IMR-90 (cell line): Measurements from ENCODE around the gene MCF2L. TPM values are rescaled to one million over a fixed set of nuclear protein-coding genes. Genes with fewer than 3 reads are reported as not detected.
A peak's percentile ranks its signal among the peaks of the same experiment; 100 is the strongest.

Source experiments
- ATAC-seq: fragments of 200-7000 bp; cut with Tn5 transposase; 2 replicates; pipeline ENCODE4 v1.9.1; 2020; ENCODE audit warnings: low read depth, mild to moderate bottlenecking, moderate library complexity
- BruUV-seq: library from RNA; stranded (reverse); fragments of 400-500 nt; replicated peaks from 2 replicates; lab custom pipeline; 2021; lab: Mats Ljungman, UMichigan
- CTCF ChIA-PET: fragments of 300-600 bp; formaldehyde crosslinking; extraction: SDS; loops from one replicate; lab custom pipeline; 2021; ENCODE audit warnings: antibody characterized with exemption; lab: Yijun Ruan, JAX
- POLR2A ChIA-PET: fragments of 300-600 bp; sonication (Branson Sonifier 250); formaldehyde crosslinking; loops from one replicate; lab custom pipeline; 2022; ENCODE audit warnings: antibody characterized with exemption; ENCODE audit not compliant: unreplicated experiment; lab: Charles Lee
- DNase-seq: peaks from one replicate; pipeline ENCODE4 v3.0.0; 2013
- H2AFZ ChIP-seq: replicated peaks from 2 replicates; pipeline ENCODE3; 2013; ENCODE audit warnings: low read length, mild to moderate bottlenecking; ENCODE audit not compliant: poor library complexity
- H2AK5ac ChIP-seq: 2 replicates; pipeline ENCODE4 v1.6.1; 2013; ENCODE audit warnings: low read depth, low read length, inconsistent platforms
- H2AK9ac ChIP-seq: replicated peaks from 2 replicates; pipeline ENCODE3; 2013; ENCODE audit warnings: mild to moderate bottlenecking, low read depth, low read length, moderate library complexity; ENCODE audit not compliant: poor library complexity
- H2BK120ac ChIP-seq: 2 replicates; pipeline ENCODE4 v1.6.1; 2013; ENCODE audit warnings: low read depth, low read length, inconsistent platforms
- H2BK15ac ChIP-seq: 3 replicates; pipeline ENCODE4 v1.6.1; 2013; ENCODE audit warnings: low read depth, low read length, inconsistent platforms
- H2BK20ac ChIP-seq: 2 replicates; pipeline ENCODE4 v1.6.1; 2013; ENCODE audit warnings: low read depth, mild to moderate bottlenecking, inconsistent platforms, low read length, moderate library complexity
- H2BK5ac ChIP-seq: 2 replicates; pipeline ENCODE4 v1.6.1; 2013; ENCODE audit warnings: mild to moderate bottlenecking, low read depth, low read length, inconsistent platforms; ENCODE audit not compliant: poor library complexity, severe bottlenecking
- H3K14ac ChIP-seq: replicated peaks from 2 replicates; pipeline ENCODE4 v1.6.1; 2013; ENCODE audit warnings: low read depth, low read length, inconsistent platforms
- H3K18ac ChIP-seq: 2 replicates; pipeline ENCODE4 v1.6.1; 2013; ENCODE audit warnings: low read depth, low read length, control low read depth
- H3K23ac ChIP-seq: 2 replicates; pipeline ENCODE4 v1.6.1; 2013; ENCODE audit warnings: low read depth, low read length, inconsistent platforms
- H3K27ac ChIP-seq: 2 replicates; pipeline ENCODE4 v1.5.1; 2013; ENCODE audit warnings: mild to moderate bottlenecking, control low read depth, low read length; ENCODE audit not compliant: insufficient read depth
- H3K27me3 ChIP-seq: 2 replicates; pipeline ENCODE4 v1.6.1; 2013; ENCODE audit warnings: low read length; ENCODE audit not compliant: control insufficient read depth, insufficient read depth
- H3K36me3 ChIP-seq: 2 replicates; pipeline ENCODE4 v1.6.1; 2013; ENCODE audit warnings: low read length, mixed read lengths; ENCODE audit not compliant: control insufficient read depth, insufficient read depth
- H3K4ac ChIP-seq: 2 replicates; pipeline ENCODE4 v1.6.1; 2013; ENCODE audit warnings: low read depth, low read length, inconsistent platforms
- H3K4me1 ChIP-seq: 2 replicates; pipeline ENCODE4 v1.6.1; 2013; ENCODE audit warnings: low read length, mixed read lengths; ENCODE audit not compliant: control insufficient read depth, insufficient read depth
- H3K4me2 ChIP-seq: 2 replicates; pipeline ENCODE4 v1.6.1; 2013; ENCODE audit warnings: low read depth, mild to moderate bottlenecking, control low read depth, low read length, moderate library complexity
- H3K4me3 ChIP-seq: 2 replicates; pipeline ENCODE4 v1.5.1; 2013; ENCODE audit warnings: low read depth, mild to moderate bottlenecking, control low read depth, low read length, moderate library complexity; ENCODE audit not compliant: insufficient read depth
- H3K56ac ChIP-seq: 2 replicates; pipeline ENCODE4 v1.6.1; 2013; ENCODE audit warnings: low read length, inconsistent platforms; ENCODE audit not compliant: insufficient read depth; ENCODE audit errors: extremely low read depth
- H3K79me1 ChIP-seq, 2 experiments: 2 replicates each; pipeline ENCODE4 v1.6.1; 2013; ENCODE audit warnings: low read length in 2 of 2, inconsistent platforms in 1 of 2, low read depth in 1 of 2
- H3K9ac ChIP-seq: 2 replicates; pipeline ENCODE4 v1.6.1; 2013; ENCODE audit warnings: low read depth, low read length, control low read depth
- H3K9me1 ChIP-seq: 2 replicates; pipeline ENCODE4 v1.6.1; 2013; ENCODE audit warnings: low read length, inconsistent platforms; ENCODE audit not compliant: insufficient read depth
- H3K9me3 ChIP-seq: 2 replicates; pipeline ENCODE4 v1.6.1; 2013; ENCODE audit warnings: low read length; ENCODE audit not compliant: control insufficient read depth, insufficient read depth
- H4K20me1 ChIP-seq: 2 replicates; pipeline ENCODE4 v1.6.1; 2013; ENCODE audit warnings: low read length, inconsistent platforms; ENCODE audit not compliant: insufficient read depth
- H4K5ac ChIP-seq: 2 replicates; pipeline ENCODE4 v1.6.1; 2013; ENCODE audit warnings: mild to moderate bottlenecking, low read depth, low read length, control low read depth
- H4K8ac ChIP-seq, 2 experiments: 2 replicates each; pipeline ENCODE4 v1.6.1; 2013; ENCODE audit warnings: low read depth in 2 of 2, low read length in 2 of 2, control low read depth in 1 of 2, inconsistent platforms in 1 of 2
- H4K91ac ChIP-seq: 2 replicates; pipeline ENCODE4 v1.6.1; 2013; ENCODE audit warnings: low read depth, low read length, inconsistent platforms; ENCODE audit not compliant: insufficient read depth
- BHLHE40 ChIP-seq: fragments of 150-350 bp; IDR thresholded peaks from 2 replicates; pipeline ENCODE4 v1.6.1; 2016; ENCODE audit warnings: mild to moderate bottlenecking, low read depth, low read length
- CEBPB ChIP-seq: IDR thresholded peaks from 2 replicates; pipeline ENCODE4 v1.6.1; 2012; ENCODE audit warnings: low read depth, low read length, improper control_type of control experiment
- CHD1 ChIP-seq: IDR thresholded peaks from 2 replicates; pipeline ENCODE4 v1.6.1; 2012; ENCODE audit warnings: low read depth, low read length, improper control_type of control experiment
- CTCF ChIP-seq: conservative IDR thresholded peaks from 2 replicates; pipeline ENCODE4 v1.5.1; 2012; ENCODE audit warnings: mild to moderate bottlenecking, low read depth, low read length, improper control_type of control experiment
- ELK1 ChIP-seq: fragments of 150-350 bp; IDR thresholded peaks from 2 replicates; pipeline ENCODE4 v1.6.1; 2016; ENCODE audit warnings: low read depth, mild to moderate bottlenecking, low read length, moderate library complexity, borderline replicate concordance
- FOS ChIP-seq: fragments of 150-350 bp; IDR thresholded peaks from 2 replicates; pipeline ENCODE4 v1.6.1; 2016; ENCODE audit warnings: low read depth, low read length
- MAZ ChIP-seq: IDR thresholded peaks from 2 replicates; pipeline ENCODE4 v1.6.1; 2012; ENCODE audit warnings: low read depth, mild to moderate bottlenecking, low read length, improper control_type of control experiment, moderate library complexity, borderline replicate concordance
- POLR2A ChIP-seq: IDR thresholded peaks from 2 replicates; pipeline ENCODE4 v1.6.1; 2012; ENCODE audit warnings: mild to moderate bottlenecking, low read depth, low read length
- RAD21 ChIP-seq: IDR thresholded peaks from 2 replicates; pipeline ENCODE4 v1.6.1; 2012; ENCODE audit warnings: low read length, improper control_type of control experiment
- RCOR1 ChIP-seq: IDR thresholded peaks from 2 replicates; pipeline ENCODE4 v1.6.1; 2012; ENCODE audit warnings: mild to moderate bottlenecking, low read length, improper control_type of control experiment; ENCODE audit not compliant: insufficient replicate concordance
- RFX5 ChIP-seq: IDR thresholded peaks from 2 replicates; pipeline ENCODE4 v1.8.0; 2012; ENCODE audit warnings: low read depth, mild to moderate bottlenecking, low read length, moderate library complexity
- SMC3 ChIP-seq: fragments of 150-350 bp; IDR thresholded peaks from 2 replicates; pipeline ENCODE4 v1.6.1; 2016; ENCODE audit warnings: low read depth, mild to moderate bottlenecking, antibody characterized with exemption, low read length, moderate library complexity
- WGBS, 2 experiments: methylation state at CpG; one replicate each; pipeline versions ENCODE4 v1.1.5 to v1.1.7; 2013; ENCODE audit warnings: missing lambda C conversion rate in 2 of 2; ENCODE audit not compliant: insufficient read length in 1 of 2; ENCODE audit errors: extremely low coverage in 2 of 2; 5-methylcytosine and 5-hydroxymethylcytosine counted together
- dilution Hi-C: fragments of 300-500 bp; cut with HindIII; formaldehyde crosslinking; loops from one replicate; pipeline ENCODE4 v1.14.3; 2018; ENCODE audit warnings: low sequenced_read_pairs; ENCODE audit not compliant: unreplicated experiment
- in situ Hi-C: fragments of 300-500 bp; cut with MboI; formaldehyde crosslinking; loops from 3 replicates; pipeline ENCODE4 v1.14.3; 2019; ENCODE audit warnings: low sequenced_read_pairs, inconsistent platforms, mixed read lengths
- intact Hi-C: fragments of 100-400 bp; cut with micrococcal nuclease; formaldehyde crosslinking; loops from 2 replicates; pipeline ENCODE4 v1.10.0; 2022
- polyA plus RNA-seq, 3 experiments: library from polyadenylated mRNA; depleted of rRNA; stranded (reverse); fragments of >200 nt; gene quantifications; 2 replicates each; pipeline ENCODE4 v1.2.3, GENCODE V29; 2012; ENCODE audit warnings: low replicate concordance in 1 of 3
- total RNA-seq: library from RNA; depleted of rRNA; stranded (reverse); fragments of >200 nt; gene quantifications from 2 replicates; pipeline ENCODE4 v1.2.3, GENCODE V29; 2012

MCF2L gene
- total and polyA plus RNA-seq, 2 of the 4 experiments (the other 2 are of a cell fraction): 0.18 TPM; not detected in 1

- no peaks in the 10 kb centered on the region; the same call in 1 of the 2 replicates for H3K4me1 ChIP-seq
- WGBS, 2 experiments: 83% methylated on average over 23 of the region's 42 CpGs; no CpG with 5 or more reads in 1 of the 2 experiments
- CTCF ChIA-PET: no interaction called here
Measured at GRCh38 chr13:113077953-113078901, 109.2 kb downstream of the MCF2L start.

More at GRCh38 chr13:113077953-113078901, 109.2 kb downstream of the MCF2L start:
- no peak overlapping the region for H2BK5ac ChIP-seq
- H3K36me3 ChIP-seq: no peaks in the 10 kb centered on the region
- no peak overlapping the region for H3K4me2 ChIP-seq
- H2BK15ac ChIP-seq: no peak overlapping the region
- H3K14ac ChIP-seq: no peak overlapping the region
- H4K20me1 ChIP-seq: no peaks in the 10 kb centered on the region
- TF ChIP-seq CTCF: no peak
- TF ChIP-seq RCOR1: no peak
- TF ChIP-seq RAD21: no peak
- no peak for TF ChIP-seq MAZ
- TF ChIP-seq FOS: no peak
- TF ChIP-seq RFX5: no peak
- TF ChIP-seq ELK1: no peak
- TF ChIP-seq CHD1: no peak
- TF ChIP-seq BHLHE40: no peak
- no peak for TF ChIP-seq SMC3
- TF ChIP-seq CEBPB: no peak
- TF ChIP-seq POLR2A: no peak
- H3K4ac ChIP-seq: no peak overlapping the region
- H4K8ac ChIP-seq: no peak overlapping the region
- dilution Hi-C loops: no loop called here
- H3K4me3 ChIP-seq: no peak overlapping the region
- H3K79me1 ChIP-seq: no peaks in the 10 kb centered on the region
- POLR2A ChIA-PET: no interaction called here
- in situ Hi-C loops: no loop called here
- H3K23ac ChIP-seq: no peak overlapping the region
- intact Hi-C loops: no loop called here
- peak overlapping the region; percentile 8 for H2AFZ ChIP-seq
- H4K5ac ChIP-seq: no peak overlapping the region
- H3K9me1 ChIP-seq: no peaks in the 10 kb centered on the region
- H2AK5ac ChIP-seq: no peak overlapping the region
- no peak overlapping the region for H4K91ac ChIP-seq
- H3K18ac ChIP-seq: no peak overlapping the region
- no peak overlapping the region for H2BK20ac ChIP-seq
- no peaks in the 10 kb centered on the region for H3K9me3 ChIP-seq
- H3K27ac ChIP-seq: no peak overlapping the region
- H3K9ac ChIP-seq: no peak overlapping the region
- ATAC-seq: no peak
- no peak for DNase-seq
- no peak overlapping the region for H2AK9ac ChIP-seq
- no TSS peak for BruUV-seq
- peaks cover 25% of the 10 kb centered on the region for H3K27me3 ChIP-seq
- H2BK120ac ChIP-seq: no peak overlapping the region
- H3K56ac ChIP-seq: no peak overlapping the region
